ENCODE measurements around the gene ADORA2A.

The ADORA2A gene

DNA sequence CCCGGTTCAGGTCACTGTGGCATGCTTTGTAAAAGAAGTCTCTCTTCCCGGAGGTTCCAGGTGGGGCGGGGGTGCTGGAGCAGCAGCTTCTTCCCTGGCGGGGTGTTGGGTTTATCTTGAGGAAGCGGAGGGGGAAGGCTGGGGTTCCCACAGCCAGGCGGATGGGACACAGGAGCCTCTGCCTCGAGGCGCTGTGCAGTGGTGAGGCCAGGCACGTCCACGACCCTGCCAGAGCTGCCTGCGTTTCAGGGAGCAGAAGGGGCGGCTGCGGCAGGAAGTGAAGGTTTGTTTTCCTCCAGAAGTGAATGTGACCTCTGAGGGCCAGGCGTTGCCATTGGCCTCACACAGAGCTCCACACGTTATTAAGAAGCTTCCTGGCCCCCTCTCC is 20.1 kb upstream of the ADORA2A start:
- H3K79me2 ChIP-seq (ENCODE audit: low read length) = peaks cover 7% of the 10 kb centered on the region; the same call in 1 of the 2 replicates
- no peak overlapping the region for H3K4me3 ChIP-seq (ENCODE audit: low read length)
- H4K20me1 ChIP-seq (ENCODE audit: insufficient read depth, low read length) = no peaks in the 10 kb centered on the region
- no peak overlapping the region for H3K9ac ChIP-seq (ENCODE audit: low read length)
- H3K9me3 ChIP-seq (replicated peaks; ENCODE audit: insufficient read depth, low read length) = no peaks in the 10 kb centered on the region
- TF ChIP-seq CTCF (IDR thresholded peaks at IDR 0.05; ENCODE audit: low read length) (no peak), EZH2phosphoT487 (IDR thresholded peaks at IDR 0.05; ENCODE audit: low read length) (no peak), EZH2 (optimal IDR thresholded peaks at IDR 0.05; ENCODE audit: low read depth, low read length) (no peak)
- H3K4me1 ChIP-seq (ENCODE audit: low read length) = no peaks in the 10 kb centered on the region
- no peak overlapping the region for H3K27ac ChIP-seq (ENCODE audit: low read length)
- DNase-seq = no peak
- no peak overlapping the region for H2AFZ ChIP-seq (ENCODE audit: low read length)
- no peaks in the 10 kb centered on the region for H3F3A ChIP-seq (ENCODE audit: insufficient read depth, low read length)
- H3K9me2 ChIP-seq (replicated peaks; ENCODE audit: insufficient read depth, low read length) = no peaks in the 10 kb centered on the region
- no peaks in the 10 kb centered on the region for H3K27me3 ChIP-seq (replicated peaks; ENCODE audit: insufficient read depth, low read length)
- H3K4me2 ChIP-seq (ENCODE audit: low read depth, low read length) = no peak overlapping the region
- no peaks in the 10 kb centered on the region for H3K36me3 ChIP-seq (replicated peaks; ENCODE audit: insufficient read depth, low read length)

DNA sequence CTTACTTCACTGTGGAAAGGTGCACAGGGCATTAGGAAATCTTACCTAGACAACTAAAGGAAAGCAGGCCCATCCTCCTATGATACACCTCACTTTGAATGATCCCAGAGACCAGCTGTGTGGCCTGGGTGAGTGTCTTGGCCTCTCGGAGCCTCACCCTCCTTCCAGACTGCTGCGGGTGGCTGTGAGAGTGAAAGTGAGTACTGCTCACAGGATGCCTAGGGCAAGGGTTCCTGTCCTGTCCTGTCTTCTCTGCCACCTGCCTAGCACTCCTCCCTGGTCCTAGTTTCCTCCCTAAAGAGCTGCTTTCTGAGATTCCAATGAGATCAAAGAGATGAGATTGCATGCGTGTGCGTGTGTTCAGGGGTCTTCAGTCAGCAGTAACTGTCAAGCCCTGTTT is 19.5 kb upstream of the ADORA2A start:
- no peak for DNase-seq
- H3K4me1 ChIP-seq (ENCODE audit: low read length) = no peaks in the 10 kb centered on the region
- H3K9me2 ChIP-seq (replicated peaks; ENCODE audit: insufficient read depth, low read length) = no peaks in the 10 kb centered on the region
- H3K27me3 ChIP-seq (replicated peaks; ENCODE audit: insufficient read depth, low read length) = no peaks in the 10 kb centered on the region
- no peak overlapping the region for H3K4me3 ChIP-seq (ENCODE audit: low read length)
- no peak overlapping the region for H2AFZ ChIP-seq (ENCODE audit: low read length)
- H3K9me3 ChIP-seq (replicated peaks; ENCODE audit: insufficient read depth, low read length) = no peaks in the 10 kb centered on the region
- no peak overlapping the region for H3K9ac ChIP-seq (ENCODE audit: low read length)
- no peaks in the 10 kb centered on the region for H4K20me1 ChIP-seq (ENCODE audit: insufficient read depth, low read length)
- H3K36me3 ChIP-seq (replicated peaks; ENCODE audit: insufficient read depth, low read length) = no peaks in the 10 kb centered on the region
- no peak overlapping the region for H3K4me2 ChIP-seq (ENCODE audit: low read depth, low read length)
- H3K79me2 ChIP-seq (ENCODE audit: low read length) = peaks cover 7% of the 10 kb centered on the region; the same call in 1 of the 2 replicates
- TF ChIP-seq EZH2 (optimal IDR thresholded peaks at IDR 0.05; ENCODE audit: low read depth, low read length) = no peak
- no peak for TF ChIP-seq CTCF (IDR thresholded peaks at IDR 0.05; ENCODE audit: low read length)
- no peak for TF ChIP-seq EZH2phosphoT487 (IDR thresholded peaks at IDR 0.05; ENCODE audit: low read length)
- H3K27ac ChIP-seq (ENCODE audit: low read length) = no peak overlapping the region
- no peaks in the 10 kb centered on the region for H3F3A ChIP-seq (ENCODE audit: insufficient read depth, low read length)

DNA sequence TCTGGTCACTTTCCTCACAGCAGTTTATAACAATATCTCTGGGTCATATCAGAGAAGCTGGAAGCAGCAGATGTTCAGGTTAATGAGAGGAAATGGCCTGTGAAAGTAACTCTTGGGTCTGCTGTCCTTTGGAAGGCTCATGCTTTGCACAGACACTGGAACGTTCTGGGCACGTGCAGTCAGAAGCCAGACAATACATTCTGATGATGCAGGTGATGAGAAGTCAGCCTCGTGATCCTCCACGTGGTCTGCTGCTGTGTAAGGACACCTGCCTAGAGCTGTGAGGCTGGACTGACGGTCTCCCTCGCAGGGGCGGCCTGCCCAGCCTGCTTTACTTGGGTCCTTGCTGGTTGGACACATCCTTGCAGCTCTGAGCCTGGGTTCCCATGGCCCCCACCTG is 18.8 kb upstream of the ADORA2A start:
- Histone ChIP-seq H3K4me2 (ENCODE audit: low read depth, low read length) (no peak overlapping the region), H3K4me3 (ENCODE audit: low read length) (no peak overlapping the region), H3K9me2 (replicated peaks; ENCODE audit: insufficient read depth, low read length) (no peaks in the 10 kb centered on the region), H3K9ac (ENCODE audit: low read length) (no peak overlapping the region), H3F3A (ENCODE audit: insufficient read depth, low read length) (no peaks in the 10 kb centered on the region), H3K27me3 (replicated peaks; ENCODE audit: insufficient read depth, low read length) (no peaks in the 10 kb centered on the region), H3K79me2 (ENCODE audit: low read length) (peaks cover 7% of the 10 kb centered on the region; the same call in 1 of the 2 replicates), H3K9me3 (replicated peaks; ENCODE audit: insufficient read depth, low read length) (no peaks in the 10 kb centered on the region), H4K20me1 (ENCODE audit: insufficient read depth, low read length) (no peaks in the 10 kb centered on the region), H3K36me3 (replicated peaks; ENCODE audit: insufficient read depth, low read length) (no peaks in the 10 kb centered on the region), H3K4me1 (ENCODE audit: low read length) (no peaks in the 10 kb centered on the region), H2AFZ (ENCODE audit: low read length) (no peak overlapping the region), H3K27ac (ENCODE audit: low read length) (no peak overlapping the region)
- TF ChIP-seq CTCF (IDR thresholded peaks at IDR 0.05; ENCODE audit: low read length) (no peak), EZH2phosphoT487 (IDR thresholded peaks at IDR 0.05; ENCODE audit: low read length) (no peak), EZH2 (optimal IDR thresholded peaks at IDR 0.05; ENCODE audit: low read depth, low read length) (no peak)
- DNase-seq = no peak

All from MM.1S (cell line).